Endometrium (tissue), 2 donors: Measurements from ENCODE around the gene ARHGAP23.
"Not testable (repeated sequence)": the region's sequence is repeated elsewhere in the genome, so short reads cannot be mapped to it uniquely, and the experiment has no call there.

Experiments
- FAIRE-seq: peaks from 2 replicates; lab custom pipeline; 2012; peaks lifted over from hg19 to GRCh38; lab: Jason Lieb, UNC
- donor health status: control.
- donor health status: control.

Gene ARHGAP23

GRCh38 chr17:38485681-38486298 is 57.5 kb downstream of the ARHGAP23 start:
- not testable (repeated sequence) for FAIRE-seq

DNA sequence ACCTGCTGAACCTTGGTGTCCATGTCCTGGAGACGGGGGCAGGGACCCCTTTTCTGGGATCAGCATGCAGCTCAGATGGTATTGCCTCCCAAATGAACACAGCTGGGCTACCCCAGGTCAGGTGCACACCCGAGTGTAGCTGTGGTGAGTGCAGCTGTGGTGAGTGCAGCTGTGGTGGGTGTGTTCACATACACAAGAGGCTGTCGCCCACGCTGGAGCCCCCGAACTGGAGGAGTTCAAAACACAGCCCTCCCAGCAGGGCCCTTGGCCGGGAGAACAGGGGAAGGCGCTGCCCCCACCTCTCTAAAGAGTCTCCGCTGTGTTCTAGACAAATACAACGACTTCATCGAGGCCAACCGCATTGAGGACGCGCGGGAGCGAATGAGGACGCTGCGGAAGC is 61.5 kb downstream of the ARHGAP23 start:
- FAIRE-seq: not testable (repeated sequence)

- FAIRE-seq: not testable (repeated sequence)
These were observed 63.2 kb downstream of the ARHGAP23 start for GRCh38 chr17:38491346-38492066.

DNA sequence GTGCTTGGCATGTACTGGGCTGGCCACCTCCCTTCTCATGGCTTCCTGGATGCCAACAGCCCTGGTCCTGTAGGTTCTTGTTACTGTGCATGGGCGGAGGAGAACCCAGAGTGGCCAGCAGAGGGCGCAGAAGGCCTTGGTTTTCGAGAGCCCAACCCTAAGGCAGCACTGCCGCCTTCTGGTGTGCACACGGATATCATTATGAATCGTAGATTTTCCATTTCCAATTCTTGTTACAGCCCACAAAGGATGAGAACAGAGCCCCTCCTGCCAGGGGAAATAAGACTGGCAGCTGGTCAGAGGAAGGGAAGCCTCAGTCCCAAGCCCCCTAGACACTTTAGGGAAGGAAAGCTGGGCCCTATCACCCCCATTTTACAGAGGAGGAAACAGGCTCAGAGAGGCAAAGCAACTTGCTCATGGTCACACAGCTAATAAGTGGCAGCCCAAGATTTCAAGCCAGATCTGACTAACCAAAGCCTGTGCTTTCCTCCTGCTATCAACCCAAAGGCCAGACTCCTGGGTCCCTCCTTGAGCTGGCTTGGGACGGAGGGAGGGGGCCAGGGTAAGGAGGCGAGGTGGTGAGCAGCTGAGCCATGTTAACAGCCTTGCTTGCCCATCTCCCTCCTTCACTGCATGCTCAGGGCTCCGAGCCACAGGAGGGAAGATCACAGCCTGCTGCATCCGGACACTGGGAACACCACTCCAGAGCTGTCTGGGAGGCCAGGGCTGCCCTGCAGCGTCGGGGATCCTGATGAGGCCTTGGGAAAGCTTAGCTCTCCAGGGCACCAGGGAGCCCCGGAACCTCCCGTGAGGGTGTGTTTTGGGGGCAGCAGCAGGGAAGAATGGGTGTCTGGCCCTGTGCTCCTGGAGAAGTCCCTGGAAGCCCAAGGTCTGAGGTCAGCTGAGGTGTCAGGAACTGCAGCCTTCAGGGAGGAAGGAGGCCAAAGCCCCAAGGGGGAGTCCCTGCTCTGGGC is 64.1 kb downstream of the ARHGAP23 start:
- not testable (repeated sequence) for FAIRE-seq

DNA sequence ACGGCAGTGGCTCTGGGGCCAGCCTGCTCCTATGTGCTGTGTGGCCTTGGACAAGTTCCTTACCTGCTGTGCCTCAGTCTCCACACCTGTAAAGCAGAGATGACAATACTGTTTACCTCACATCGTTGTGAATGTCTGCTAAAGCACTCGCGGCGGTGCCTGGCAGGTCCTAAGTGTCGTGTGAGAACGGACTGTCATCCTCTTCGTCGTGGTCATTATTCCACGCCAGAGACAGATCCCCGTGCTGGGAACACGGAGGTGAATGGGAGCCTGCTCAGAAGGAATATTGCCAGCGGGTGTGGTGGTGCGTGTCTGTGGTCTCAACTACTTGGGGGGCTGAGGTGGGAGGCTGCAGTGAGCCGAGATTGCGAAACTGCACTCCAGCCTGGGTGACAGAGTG is 65.9 kb downstream of the ARHGAP23 start:
- not testable (repeated sequence) for FAIRE-seq

DNA sequence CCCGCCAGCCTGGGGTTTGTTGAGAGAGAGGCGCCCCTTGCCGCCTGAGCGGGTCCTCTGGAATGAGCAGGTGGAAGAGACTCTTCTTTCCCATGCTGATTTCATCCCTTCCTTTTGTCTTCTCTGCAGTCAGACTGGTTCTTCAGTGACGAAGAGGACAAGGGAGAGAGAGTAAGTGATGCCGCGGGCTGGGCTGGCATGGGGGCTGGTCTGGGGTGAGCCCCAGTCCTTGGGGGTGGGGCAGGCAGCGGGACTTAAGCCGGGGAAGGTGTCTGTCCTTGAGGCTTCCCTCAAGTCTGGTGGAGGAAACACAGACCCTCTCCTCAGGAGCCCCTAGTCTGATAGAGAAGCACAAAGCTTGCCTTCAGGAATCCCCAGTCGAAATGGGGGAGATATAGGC is 69.4 kb downstream of the ARHGAP23 start:
- FAIRE-seq: not testable (repeated sequence)

DNA sequence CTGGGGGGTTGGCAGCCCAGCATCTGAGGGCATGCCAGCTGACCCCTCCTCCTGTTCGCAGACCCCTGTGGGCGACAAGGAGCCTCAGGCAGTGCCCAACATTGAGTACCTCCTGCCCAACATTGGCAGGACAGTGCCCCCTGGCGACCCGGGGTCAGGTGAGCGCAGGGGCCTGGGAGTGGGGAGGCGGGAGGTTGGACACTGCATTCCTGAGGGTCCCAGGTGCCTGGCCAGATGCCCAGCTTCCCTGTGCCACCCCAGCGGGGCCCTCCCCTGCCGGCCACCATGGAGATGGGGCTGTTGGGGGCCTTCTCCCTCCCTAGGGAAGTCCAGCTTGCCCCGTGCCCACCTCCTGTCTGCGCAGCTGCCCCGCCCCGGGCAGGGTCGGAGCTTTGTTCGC is 70.1 kb downstream of the ARHGAP23 start:
- FAIRE-seq: no peak

DNA sequence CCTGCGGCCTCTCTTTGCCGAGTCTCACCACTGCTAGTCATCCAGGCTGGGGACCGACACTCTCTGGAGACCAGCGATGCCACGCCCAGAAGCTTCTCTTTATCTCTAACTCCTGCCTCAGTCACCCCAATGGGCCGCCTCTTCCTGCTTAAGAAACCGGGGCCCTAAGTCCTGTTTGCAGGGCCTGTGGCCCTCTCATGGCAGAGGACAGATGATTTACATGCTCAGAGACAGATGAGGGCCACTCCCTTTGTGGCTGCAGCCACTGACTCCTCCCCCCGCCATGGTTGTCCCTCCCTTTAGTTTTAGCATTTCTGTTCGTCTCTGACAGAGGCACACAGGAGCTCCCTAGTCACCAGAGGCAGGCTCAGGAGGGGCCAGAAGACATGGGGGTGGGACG is 71.0 kb downstream of the ARHGAP23 start:
- not testable (repeated sequence) for FAIRE-seq

DNA sequence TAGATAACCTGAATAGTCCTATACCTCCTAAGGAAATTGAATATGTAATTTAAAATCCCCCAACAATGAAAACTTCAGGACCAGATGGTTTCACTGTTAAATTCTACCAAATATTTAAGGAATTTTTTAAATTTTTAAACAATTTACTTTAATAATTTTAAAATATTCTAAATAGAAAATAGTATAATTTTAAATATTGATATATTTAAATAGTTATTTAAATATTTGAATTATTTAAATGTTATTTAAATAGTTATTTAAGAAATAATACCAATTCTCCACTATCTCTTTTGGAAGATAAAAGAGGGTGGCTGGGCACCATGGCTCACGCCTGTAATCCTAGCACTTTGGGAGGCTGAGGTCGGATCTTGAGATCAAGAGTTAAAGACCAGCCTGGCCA is 73.5 kb downstream of the ARHGAP23 start:
- not testable (repeated sequence) for FAIRE-seq

DNA sequence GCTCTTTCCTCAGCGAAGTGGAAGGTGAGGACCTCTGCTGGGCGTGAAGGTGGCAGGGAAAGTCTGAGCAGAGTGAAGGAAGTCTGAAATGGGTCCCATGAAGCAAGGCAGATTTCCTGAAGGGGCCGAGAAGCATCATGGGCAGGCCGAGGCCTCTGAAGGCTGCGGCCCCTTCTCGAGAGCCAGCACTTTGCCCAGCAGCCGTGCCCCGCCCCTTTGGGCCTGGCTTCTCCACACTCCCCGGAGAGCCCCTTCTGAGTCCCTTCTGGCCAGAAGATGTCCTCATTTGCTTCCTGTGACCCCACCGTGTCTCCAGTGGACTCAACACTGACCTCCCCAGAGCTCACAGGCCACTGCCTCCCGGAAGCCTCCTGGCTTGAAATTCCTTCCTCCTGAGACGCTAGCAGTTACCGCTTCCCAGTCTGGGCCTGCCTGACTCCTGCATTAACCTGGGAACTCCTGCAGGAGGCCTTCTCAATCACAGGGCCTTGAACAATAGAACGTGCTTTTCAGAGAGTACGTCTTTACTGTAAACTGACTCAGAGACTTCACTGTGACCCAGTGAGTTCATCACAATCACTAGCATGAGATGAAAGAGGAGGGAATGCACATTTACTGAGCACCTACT is 75.1 kb downstream of the ARHGAP23 start:
- not testable (repeated sequence) for FAIRE-seq

DNA sequence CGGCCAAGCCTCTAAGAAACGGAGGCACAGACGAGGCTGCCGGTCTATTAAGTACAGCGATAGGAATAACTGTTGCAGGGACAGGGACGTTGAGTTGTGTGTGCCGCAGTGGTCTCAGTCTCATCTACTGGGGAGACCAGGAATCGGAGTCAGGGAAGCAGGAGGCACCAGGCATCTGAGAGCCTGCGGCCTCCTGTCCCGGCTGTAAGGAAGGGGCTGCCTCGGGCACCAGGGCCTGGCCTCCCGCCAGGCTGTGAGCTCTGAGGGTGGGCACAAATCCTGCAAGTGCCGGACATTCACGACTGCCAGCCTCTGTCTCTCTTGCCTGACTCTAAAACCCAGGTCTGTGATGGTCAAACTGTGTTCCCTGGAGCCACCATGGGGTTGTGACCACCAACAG is 76.0 kb downstream of the ARHGAP23 start:
- no peak for FAIRE-seq

DNA sequence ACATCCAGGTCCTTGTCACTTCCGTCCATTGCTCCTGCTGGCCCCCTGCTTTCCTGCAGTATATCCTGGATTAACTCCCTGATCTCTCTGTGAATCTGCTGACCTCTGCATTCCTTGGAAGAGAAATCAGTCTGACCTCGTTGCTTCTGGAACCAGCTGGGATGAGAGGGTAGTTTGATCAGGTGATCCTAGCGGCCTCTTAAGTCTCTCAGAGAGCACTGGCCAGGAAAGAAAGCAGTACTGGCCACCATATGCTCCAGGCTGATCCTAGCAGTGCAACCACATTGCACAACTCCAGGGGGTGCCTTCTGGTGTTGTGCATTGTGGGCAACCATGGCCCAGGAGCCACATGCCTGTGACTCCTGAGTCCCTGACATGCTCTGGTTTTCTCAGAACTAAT is 79.2 kb downstream of the ARHGAP23 start:
- FAIRE-seq: no peak

- FAIRE-seq: no peak
These were observed 79.8 kb downstream of the ARHGAP23 start for GRCh38 chr17:38507921-38508569.

- no peak for FAIRE-seq
These were observed 80.3 kb downstream of the ARHGAP23 start for GRCh38 chr17:38508570-38508950.

DNA sequence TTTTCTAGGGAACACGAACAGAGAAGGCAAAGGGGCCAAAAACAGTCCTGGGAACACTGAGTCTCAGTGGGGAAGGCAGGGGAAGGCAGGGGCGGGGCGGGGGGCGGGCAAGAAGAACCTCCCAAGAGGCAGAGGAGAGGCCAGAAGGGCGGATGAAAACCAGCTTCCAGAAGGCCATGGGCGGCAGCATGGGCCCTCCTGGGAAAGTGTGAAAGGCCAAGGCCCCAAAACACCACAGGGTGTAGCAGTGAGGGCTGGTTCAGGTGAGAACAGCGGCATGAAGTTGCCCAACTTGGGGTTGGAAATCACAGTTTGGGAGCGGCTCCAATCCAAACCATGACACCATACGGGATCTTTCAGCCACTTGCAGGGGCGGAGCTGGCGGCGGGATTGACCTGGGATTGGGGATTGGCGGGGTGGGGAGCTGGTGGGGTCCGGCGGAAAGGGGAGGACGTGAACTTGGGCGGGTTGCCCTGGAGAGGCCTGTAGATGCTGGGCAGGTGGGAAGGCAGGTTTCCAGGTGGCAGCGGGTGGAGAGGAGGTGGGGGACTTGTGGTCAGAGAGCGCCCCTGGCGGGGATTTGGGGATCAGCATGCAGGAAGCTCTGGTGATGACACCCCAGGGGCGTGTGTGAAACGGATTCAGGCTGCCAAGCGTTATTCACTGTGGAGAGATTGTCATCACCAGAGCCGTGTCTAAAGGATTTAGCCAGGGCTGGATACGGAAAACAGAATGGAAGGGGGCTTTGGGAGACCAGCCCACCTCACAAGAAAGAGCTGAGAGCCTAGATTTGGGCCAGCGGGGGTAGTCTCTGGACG is 80.9 kb downstream of the ARHGAP23 start:
- no peak for FAIRE-seq

DNA sequence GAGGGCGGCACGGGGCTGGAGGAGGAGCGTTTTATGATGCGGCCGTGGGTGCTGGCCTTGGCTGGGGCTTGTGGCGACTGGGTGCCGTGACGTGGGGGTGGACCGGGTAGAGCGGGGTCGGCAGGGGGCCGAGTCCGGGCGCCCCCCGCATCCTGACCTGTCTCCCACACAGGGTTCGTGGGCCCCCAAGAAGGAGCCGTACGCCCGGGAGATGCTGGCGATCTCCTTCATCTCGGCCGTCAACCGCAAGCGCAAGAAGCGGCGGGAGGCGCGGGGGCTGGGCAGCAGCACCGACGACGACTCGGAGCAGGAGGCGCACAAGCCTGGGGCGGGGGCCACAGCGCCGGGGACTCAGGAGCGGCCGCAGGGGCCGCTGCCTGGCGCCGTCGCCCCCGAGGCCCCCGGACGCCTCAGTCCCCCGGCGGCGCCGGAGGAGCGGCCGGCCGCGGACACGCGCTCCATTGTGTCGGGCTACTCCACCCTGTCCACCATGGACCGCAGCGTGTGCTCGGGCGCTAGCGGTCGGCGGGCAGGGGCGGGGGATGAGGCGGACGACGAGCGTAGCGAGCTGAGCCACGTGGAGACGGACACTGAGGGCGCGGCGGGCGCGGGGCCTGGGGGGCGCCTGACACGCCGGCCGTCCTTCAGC is 81.6 kb downstream of the ARHGAP23 start:
- no peak for FAIRE-seq

GRCh38 chr17:38510421-38511149 is 82.3 kb downstream of the ARHGAP23 start:
- FAIRE-seq: no peak

DNA sequence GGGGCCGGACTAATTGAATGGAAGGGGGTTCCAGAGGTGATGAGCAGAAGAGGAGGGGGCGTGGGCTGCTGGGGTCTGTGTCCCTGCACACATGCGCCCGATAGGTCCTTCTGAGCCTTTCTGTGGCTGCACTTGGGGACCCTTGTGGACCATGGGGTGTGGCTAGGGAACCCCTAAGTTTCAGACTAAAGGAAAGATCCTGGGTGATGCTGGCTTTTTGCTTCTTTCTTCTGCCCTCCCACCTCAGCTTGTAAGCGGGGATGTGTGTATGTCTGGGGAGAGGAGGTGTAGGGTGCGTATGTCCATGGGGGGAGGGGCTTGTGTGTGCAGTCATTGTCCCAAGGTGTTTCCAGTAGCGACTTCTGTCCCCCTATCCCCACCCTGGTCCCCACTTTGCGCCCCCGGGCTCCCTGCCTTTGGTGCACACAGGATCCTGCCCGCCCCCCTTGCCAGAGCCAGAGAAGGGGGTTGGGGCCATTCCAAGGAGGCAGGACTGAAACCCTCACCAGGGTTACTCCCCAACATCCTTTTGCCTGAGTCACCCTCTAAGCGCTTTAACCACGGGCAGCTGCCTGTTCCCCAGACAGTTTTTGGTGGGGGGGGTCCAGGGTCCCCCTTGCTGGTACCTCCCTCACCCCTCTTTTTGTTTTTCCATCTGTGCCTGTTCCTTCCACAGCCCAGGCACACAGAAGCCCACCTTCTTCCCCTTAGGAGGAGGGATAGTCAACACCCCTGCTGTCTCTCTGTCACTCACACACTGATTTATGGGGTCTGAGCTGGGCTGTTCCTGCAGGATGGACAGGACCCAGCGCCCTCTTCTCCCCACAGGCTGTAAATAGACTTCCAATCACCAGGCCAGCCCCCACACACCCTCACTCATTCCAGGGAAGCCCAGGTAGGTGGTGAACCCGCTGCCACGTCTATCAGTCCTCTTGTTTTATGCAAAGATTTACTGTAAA is 83.2 kb downstream of the ARHGAP23 start:
- FAIRE-seq: no peak
